PC-9 (cell line): ENCODE results near the gene CLEC4C. TPM values are rescaled to one million over a fixed set of nuclear protein-coding genes. Genes with fewer than 3 reads are reported as not detected.

ENCODE experiments used
- BruUV-seq: library from RNA; stranded (reverse); fragments of 400-500 nt; replicated peaks from 2 replicates; lab custom pipeline; 2021; lab: Mats Ljungman, UMichigan
- CTCF ChIA-PET: fragments of 300-600 bp; sonication (Branson Sonifier 250); formaldehyde crosslinking; loops from one replicate; lab custom pipeline; 2022; ENCODE audit warnings: antibody characterized with exemption; lab: Charles Lee
- POLR2A ChIA-PET: fragments of 300-600 bp; sonication (Branson Sonifier 250); formaldehyde crosslinking; loops from one replicate; lab custom pipeline; 2022; ENCODE audit warnings: antibody characterized with exemption; ENCODE audit not compliant: unreplicated experiment; lab: Charles Lee
- DNase-seq, 2 experiments: peaks; one replicate each; pipeline versions ENCODE4 v3.0.0 to v3.0.0-alpha.2; 2015 to 2022; ENCODE audit warnings: mixed read lengths in 1 of 2
- H2AFZ ChIP-seq: fragments of 200-600 bp; sonication (generic); 2 replicates; pipeline ENCODE4 v1.8.1; 2017; ENCODE audit warnings: antibody characterized with exemption
- H3F3A ChIP-seq: fragments of 200-600 bp; sonication (generic); 2 replicates; pipeline ENCODE4 v1.8.1; 2017; ENCODE audit warnings: antibody characterized with exemption, mild to moderate bottlenecking, low read depth; ENCODE audit not compliant: insufficient read depth
- H3K27ac ChIP-seq: fragments of 200-600 bp; sonication (generic); 2 replicates; pipeline ENCODE4 v1.6.1; 2016; ENCODE audit warnings: mixed run types
- H3K27me3 ChIP-seq: fragments of 200-600 bp; sonication (generic); 2 replicates; pipeline ENCODE4 v1.6.1; 2016; ENCODE audit warnings: low read depth, mixed run types; ENCODE audit not compliant: insufficient read depth
- H3K36me3 ChIP-seq: fragments of 200-600 bp; sonication (generic); 2 replicates; pipeline ENCODE4 v1.6.1; 2016; ENCODE audit warnings: low read depth, mixed run types
- H3K4me1 ChIP-seq: fragments of 200-600 bp; sonication (generic); replicated peaks from 2 replicates; pipeline ENCODE4 v1.6.1; 2016; ENCODE audit warnings: mixed run types; ENCODE audit not compliant: insufficient read depth
- H3K4me2 ChIP-seq: fragments of 200-600 bp; sonication (generic); 2 replicates; pipeline ENCODE4 v1.6.1; 2017; ENCODE audit warnings: mixed run types
- H3K4me3 ChIP-seq: fragments of 200-600 bp; sonication (generic); 2 replicates; pipeline ENCODE4 v1.6.1; 2016; ENCODE audit warnings: mixed run types
- H3K79me2 ChIP-seq: fragments of 200-600 bp; sonication (generic); 2 replicates; pipeline ENCODE4 v1.6.1; 2017; ENCODE audit warnings: low read depth, mixed run types
- H3K9me2 ChIP-seq: fragments of 200-600 bp; sonication (generic); 2 replicates; pipeline ENCODE4 v1.8.1; 2017; ENCODE audit warnings: mild to moderate bottlenecking; ENCODE audit not compliant: insufficient read depth
- H3K9me3 ChIP-seq: fragments of 200-600 bp; sonication (generic); 2 replicates; pipeline ENCODE4 v1.8.1; 2016; ENCODE audit warnings: low read depth; ENCODE audit not compliant: insufficient read depth
- H4K20me1 ChIP-seq: fragments of 200-600 bp; sonication (generic); 2 replicates; pipeline ENCODE4 v1.8.1; 2017; ENCODE audit not compliant: insufficient read depth
- EZH2 ChIP-seq: fragments of 200-600 bp; sonication (generic); IDR thresholded peaks from 2 replicates; pipeline ENCODE4 v1.8.0; 2017; ENCODE audit warnings: antibody characterized with exemption, low read depth
- intact Hi-C: fragments of 100-400 bp; cut with micrococcal nuclease; formaldehyde crosslinking; loops from one replicate; pipeline ENCODE4 v1.10.0; 2022; ENCODE audit not compliant: unreplicated experiment
- total RNA-seq: library from RNA; stranded (reverse); gene quantifications from 2 replicates; pipeline ENCODE4 v1.2.3, GENCODE V29; 2021
- TF ChIP-seq, protein P1 (sequence below): fragments of 200-600 bp; sonication (generic); conservative IDR thresholded peaks from 2 replicates; pipeline ENCODE4 v1.6.1; 2017; ENCODE audit warnings: mixed run types, antibody characterized with exemption, mild to moderate bottlenecking, moderate library complexity

The CLEC4C gene
- total RNA-seq, 1 experiment from 2014 or later = not detected

DNA sequence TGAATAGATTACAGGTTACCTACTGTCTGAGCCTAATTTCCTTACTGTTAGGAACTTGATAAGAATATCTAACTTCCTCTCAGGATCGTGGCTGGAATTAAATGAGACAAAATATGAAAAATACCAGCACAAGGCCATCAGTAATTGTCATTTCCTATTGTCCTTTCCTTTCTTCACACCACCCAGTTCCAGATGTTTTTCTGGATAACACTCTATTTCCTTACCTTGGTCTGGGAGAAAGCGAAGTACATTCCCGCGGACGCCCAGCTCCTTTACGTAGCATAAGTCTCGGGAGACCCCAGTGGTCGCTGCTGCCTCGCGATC is 52.0 kb downstream of the CLEC4C start:
- no peaks in the 10 kb centered on the region for H4K20me1 ChIP-seq
- H3K9me2 ChIP-seq = no peaks in the 10 kb centered on the region
- no TSS peak for BruUV-seq
- no peaks in the 10 kb centered on the region for H3K27me3 ChIP-seq
- H3K9me3 ChIP-seq = no peaks in the 10 kb centered on the region
- H2AFZ ChIP-seq = no peak overlapping the region
- no peaks in the 10 kb centered on the region for H3K4me1 ChIP-seq
- no peaks in the 10 kb centered on the region for H3K36me3 ChIP-seq
- H3K4me3 ChIP-seq = no peak overlapping the region
- H3K79me2 ChIP-seq = no peaks in the 10 kb centered on the region
- H3F3A ChIP-seq = no peaks in the 10 kb centered on the region
- no peak overlapping the region for H3K4me2 ChIP-seq
- POLR2A ChIA-PET = no interaction called here
- no peak for DNase-seq
- CTCF ChIA-PET = no interaction called here
- intact Hi-C loops = no loop called here
- TF ChIP-seq EZH2 = no peak
- TF ChIP-seq, protein P1, sequence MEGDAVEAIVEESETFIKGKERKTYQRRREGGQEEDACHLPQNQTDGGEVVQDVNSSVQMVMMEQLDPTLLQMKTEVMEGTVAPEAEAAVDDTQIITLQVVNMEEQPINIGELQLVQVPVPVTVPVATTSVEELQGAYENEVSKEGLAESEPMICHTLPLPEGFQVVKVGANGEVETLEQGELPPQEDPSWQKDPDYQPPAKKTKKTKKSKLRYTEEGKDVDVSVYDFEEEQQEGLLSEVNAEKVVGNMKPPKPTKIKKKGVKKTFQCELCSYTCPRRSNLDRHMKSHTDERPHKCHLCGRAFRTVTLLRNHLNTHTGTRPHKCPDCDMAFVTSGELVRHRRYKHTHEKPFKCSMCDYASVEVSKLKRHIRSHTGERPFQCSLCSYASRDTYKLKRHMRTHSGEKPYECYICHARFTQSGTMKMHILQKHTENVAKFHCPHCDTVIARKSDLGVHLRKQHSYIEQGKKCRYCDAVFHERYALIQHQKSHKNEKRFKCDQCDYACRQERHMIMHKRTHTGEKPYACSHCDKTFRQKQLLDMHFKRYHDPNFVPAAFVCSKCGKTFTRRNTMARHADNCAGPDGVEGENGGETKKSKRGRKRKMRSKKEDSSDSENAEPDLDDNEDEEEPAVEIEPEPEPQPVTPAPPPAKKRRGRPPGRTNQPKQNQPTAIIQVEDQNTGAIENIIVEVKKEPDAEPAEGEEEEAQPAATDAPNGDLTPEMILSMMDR = no peak
- H3K27ac ChIP-seq = no peak overlapping the region

DNA sequence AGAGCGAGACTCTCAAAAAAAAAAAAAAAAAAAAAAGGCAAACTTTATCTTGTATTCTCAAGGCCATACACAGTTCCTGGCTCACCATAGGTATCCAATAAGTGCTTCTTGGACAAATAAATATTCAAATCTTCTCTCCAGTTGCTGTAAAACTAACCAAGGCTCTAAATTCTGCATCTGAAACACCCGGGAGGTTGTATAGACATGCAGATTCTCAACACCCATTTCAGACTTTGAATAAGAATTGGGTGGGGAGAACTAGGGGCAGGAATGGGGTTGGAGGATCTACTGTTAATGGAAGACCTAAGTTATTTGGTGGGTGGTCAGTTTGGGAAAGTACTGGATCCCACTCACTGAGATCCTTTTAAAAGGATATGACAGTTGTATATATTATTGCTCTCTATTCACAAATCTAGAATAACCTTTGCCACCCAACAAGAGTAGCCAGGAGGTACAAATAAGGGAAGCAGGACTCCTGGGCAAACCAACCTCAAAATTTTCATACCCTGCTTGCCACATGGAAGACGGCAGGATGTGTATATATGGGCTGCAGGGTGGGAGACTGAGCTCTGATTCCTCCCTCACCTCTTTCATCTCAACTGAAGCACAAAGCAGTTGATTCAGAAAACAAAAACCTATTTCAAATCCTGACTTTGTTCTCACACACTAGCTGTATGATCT is 52.5 kb downstream of the CLEC4C start:
- no peaks in the 10 kb centered on the region for H3K9me2 ChIP-seq
- no peaks in the 10 kb centered on the region for H3F3A ChIP-seq
- no peaks in the 10 kb centered on the region for H3K9me3 ChIP-seq
- DNase-seq = no peak
- ChIA-PET POLR2A (no interaction called here), CTCF (no interaction called here)
- H3K79me2 ChIP-seq = no peaks in the 10 kb centered on the region
- intact Hi-C loops = no loop called here
- TF ChIP-seq, protein P1 = no peak
- TF ChIP-seq EZH2 = no peak
- H3K4me1 ChIP-seq = no peaks in the 10 kb centered on the region
- H3K27ac ChIP-seq = no peak overlapping the region
- no peak overlapping the region for H3K4me3 ChIP-seq
- BruUV-seq = no TSS peak
- no peaks in the 10 kb centered on the region for H3K27me3 ChIP-seq
- H2AFZ ChIP-seq = no peak overlapping the region
- no peaks in the 10 kb centered on the region for H4K20me1 ChIP-seq
- no peaks in the 10 kb centered on the region for H3K36me3 ChIP-seq
- H3K4me2 ChIP-seq = no peak overlapping the region

DNA sequence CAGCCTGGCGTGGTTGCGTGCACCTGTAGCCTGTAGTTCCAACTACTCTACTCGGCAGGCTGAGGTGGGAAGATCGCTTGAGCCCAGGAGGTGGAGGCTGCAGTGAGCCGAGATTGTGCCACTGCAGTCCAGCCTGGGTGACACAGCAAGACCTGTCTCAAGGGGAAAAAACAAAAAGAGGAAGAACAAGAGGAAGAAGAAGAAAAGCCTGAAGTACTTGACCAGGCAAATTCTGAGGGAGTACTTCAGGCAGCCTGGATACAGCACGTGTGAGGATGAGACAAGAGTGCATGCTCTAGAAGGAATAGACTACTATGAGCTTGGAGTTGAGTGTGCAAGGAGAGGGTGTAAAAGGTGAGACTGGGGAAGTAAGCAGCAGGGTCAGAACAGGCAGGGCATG is 53.4 kb downstream of the CLEC4C start:
- H3K9me3 ChIP-seq = no peaks in the 10 kb centered on the region
- H3K27me3 ChIP-seq = no peaks in the 10 kb centered on the region
- ChIA-PET CTCF (no interaction called here), POLR2A (no interaction called here)
- H2AFZ ChIP-seq = 0 out of 2 replicates have a peak overlapping the region, but pooled peaks have one; percentile 39
- no peaks in the 10 kb centered on the region for H3K4me1 ChIP-seq
- intact Hi-C loops = no loop called here
- no peak overlapping the region for H3K4me2 ChIP-seq
- no TSS peak for BruUV-seq
- no peak overlapping the region for H3K27ac ChIP-seq
- no peaks in the 10 kb centered on the region for H3K9me2 ChIP-seq
- no peaks in the 10 kb centered on the region for H3K36me3 ChIP-seq
- no peaks in the 10 kb centered on the region for H3K79me2 ChIP-seq
- no peak overlapping the region for H3K4me3 ChIP-seq
- no peaks in the 10 kb centered on the region for H4K20me1 ChIP-seq
- H3F3A ChIP-seq = no peaks in the 10 kb centered on the region
- no peak for DNase-seq
- TF ChIP-seq EZH2 = no peak
- TF ChIP-seq, protein P1 = no peak
